Measurements from ENCODE around the gene SCMH1. TPM values are rescaled to one million over a fixed set of nuclear protein-coding genes. Genes with fewer than 3 reads are reported as not detected.

The SCMH1 gene
- total RNA-seq, 1 donor from 2014 or later = 28.0 TPM

DNA sequence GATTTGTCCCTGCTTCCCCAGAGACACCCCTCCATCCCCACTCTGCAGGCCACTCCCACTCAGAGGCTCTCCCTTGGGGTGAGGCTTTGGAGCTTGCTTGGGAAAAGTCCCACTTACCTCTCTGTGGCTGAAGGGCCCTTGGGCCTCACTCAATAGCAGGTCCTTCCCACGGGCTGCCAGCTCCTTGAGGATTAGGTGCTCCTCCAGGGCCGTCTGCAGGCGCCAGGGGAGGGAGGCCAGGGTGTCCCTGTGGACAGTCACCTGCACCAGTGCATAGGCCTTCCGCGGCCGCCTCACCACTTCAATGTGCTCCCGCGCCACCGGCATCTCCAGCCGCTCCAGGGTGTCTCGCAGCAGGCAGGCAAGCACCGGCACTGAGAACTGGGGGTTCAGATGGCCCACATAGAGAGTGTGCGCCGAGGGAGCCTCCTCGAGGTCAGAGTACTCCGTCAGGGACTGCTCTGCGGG, 222.0 kb downstream of the SCMH1 start:
- Mint-ChIP-seq H3K27me3 (no peaks in the 10 kb centered on the region), H3K27ac (no peak overlapping the region), H3K36me3 (ENCODE audit: low read depth) (peaks cover 23% of the 10 kb centered on the region), H3K9me3 (no peaks in the 10 kb centered on the region), H3K4me1 (peaks cover 31% of the 10 kb centered on the region), H3K4me3 (no peak overlapping the region)
- intact Hi-C loops (cut with micrococcal nuclease) = no loop called here
- ATAC-seq (ENCODE audit: low read depth) (no peak), DNase-seq (no peak)
- TF ChIP-seq, protein P1, sequence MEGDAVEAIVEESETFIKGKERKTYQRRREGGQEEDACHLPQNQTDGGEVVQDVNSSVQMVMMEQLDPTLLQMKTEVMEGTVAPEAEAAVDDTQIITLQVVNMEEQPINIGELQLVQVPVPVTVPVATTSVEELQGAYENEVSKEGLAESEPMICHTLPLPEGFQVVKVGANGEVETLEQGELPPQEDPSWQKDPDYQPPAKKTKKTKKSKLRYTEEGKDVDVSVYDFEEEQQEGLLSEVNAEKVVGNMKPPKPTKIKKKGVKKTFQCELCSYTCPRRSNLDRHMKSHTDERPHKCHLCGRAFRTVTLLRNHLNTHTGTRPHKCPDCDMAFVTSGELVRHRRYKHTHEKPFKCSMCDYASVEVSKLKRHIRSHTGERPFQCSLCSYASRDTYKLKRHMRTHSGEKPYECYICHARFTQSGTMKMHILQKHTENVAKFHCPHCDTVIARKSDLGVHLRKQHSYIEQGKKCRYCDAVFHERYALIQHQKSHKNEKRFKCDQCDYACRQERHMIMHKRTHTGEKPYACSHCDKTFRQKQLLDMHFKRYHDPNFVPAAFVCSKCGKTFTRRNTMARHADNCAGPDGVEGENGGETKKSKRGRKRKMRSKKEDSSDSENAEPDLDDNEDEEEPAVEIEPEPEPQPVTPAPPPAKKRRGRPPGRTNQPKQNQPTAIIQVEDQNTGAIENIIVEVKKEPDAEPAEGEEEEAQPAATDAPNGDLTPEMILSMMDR (IDR thresholded peaks at IDR 0.05) = no peak
- POLR2A ChIA-PET = no interaction called here
- CTCF ChIA-PET = no interaction called here

DNA sequence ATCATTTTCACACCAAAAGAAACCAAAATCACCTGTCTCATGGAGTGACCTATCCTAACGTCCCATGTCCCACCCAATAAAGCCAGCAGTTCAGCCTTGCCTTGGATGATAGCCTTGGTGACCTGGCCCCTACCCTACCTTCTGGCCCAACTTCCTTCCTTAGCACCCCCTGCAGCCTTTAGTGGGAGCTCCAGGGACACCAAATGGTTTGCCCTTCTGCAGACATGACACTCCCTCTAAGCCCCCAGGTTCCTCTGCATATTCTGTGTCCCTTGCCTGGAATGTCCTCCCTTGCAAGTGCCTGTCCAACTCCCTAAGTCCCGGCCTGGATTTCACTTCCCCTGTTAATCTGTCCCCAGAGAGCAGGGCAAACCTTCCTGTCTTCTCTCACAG, 222.8 kb downstream of the SCMH1 start:
- Mint-ChIP-seq H3K36me3 (ENCODE audit: low read depth) (peaks cover 18% of the 10 kb centered on the region), H3K27me3 (no peaks in the 10 kb centered on the region), H3K4me3 (no peak overlapping the region), H3K27ac (peak overlapping the region; percentile 35), H3K4me1 (peaks cover 35% of the 10 kb centered on the region), H3K9me3 (no peaks in the 10 kb centered on the region)
- DNase-seq (no peak), ATAC-seq (ENCODE audit: low read depth) (no peak)
- ChIA-PET POLR2A (no interaction called here), CTCF (no interaction called here)
- TF ChIP-seq, protein P1 (IDR thresholded peaks at IDR 0.05) = no peak
- intact Hi-C loops (cut with micrococcal nuclease) = no loop called here

DNA sequence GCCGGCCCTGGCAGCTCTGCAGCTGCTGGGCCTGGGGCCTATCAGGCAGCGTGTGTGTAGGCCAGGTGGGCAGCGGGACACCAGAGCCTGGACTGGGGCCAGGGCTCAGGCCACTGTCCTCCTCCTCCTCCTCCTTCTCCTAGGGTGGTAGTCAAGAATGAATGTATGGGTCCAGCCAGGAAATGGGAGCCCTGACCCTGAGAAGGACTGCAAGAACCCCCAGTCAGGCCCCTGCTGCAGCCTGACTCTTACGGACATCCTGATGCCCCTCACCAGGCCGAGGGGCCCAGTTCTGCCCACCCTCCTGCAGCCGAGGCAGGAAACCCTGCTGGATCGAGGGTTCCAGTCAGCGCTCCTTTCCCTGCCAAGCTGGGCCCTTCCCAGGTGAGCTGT, 224.1 kb downstream of the SCMH1 start:
- TF ChIP-seq, protein P1 (IDR thresholded peaks at IDR 0.05) = no peak
- H3K4me1 Mint-ChIP-seq = peaks cover 40% of the 10 kb centered on the region
- H3K27ac Mint-ChIP-seq = no peak overlapping the region
- H3K4me3 Mint-ChIP-seq = no peak overlapping the region
- DNase-seq (no peak), ATAC-seq (ENCODE audit: low read depth) (no peak)
- no peaks in the 10 kb centered on the region for H3K27me3 Mint-ChIP-seq
- ChIA-PET CTCF (no interaction called here), POLR2A (no interaction called here)
- H3K9me3 Mint-ChIP-seq = no peaks in the 10 kb centered on the region
- peaks cover 21% of the 10 kb centered on the region for H3K36me3 Mint-ChIP-seq (ENCODE audit: low read depth)
- intact Hi-C loops (cut with micrococcal nuclease) = no loop called here

DNA sequence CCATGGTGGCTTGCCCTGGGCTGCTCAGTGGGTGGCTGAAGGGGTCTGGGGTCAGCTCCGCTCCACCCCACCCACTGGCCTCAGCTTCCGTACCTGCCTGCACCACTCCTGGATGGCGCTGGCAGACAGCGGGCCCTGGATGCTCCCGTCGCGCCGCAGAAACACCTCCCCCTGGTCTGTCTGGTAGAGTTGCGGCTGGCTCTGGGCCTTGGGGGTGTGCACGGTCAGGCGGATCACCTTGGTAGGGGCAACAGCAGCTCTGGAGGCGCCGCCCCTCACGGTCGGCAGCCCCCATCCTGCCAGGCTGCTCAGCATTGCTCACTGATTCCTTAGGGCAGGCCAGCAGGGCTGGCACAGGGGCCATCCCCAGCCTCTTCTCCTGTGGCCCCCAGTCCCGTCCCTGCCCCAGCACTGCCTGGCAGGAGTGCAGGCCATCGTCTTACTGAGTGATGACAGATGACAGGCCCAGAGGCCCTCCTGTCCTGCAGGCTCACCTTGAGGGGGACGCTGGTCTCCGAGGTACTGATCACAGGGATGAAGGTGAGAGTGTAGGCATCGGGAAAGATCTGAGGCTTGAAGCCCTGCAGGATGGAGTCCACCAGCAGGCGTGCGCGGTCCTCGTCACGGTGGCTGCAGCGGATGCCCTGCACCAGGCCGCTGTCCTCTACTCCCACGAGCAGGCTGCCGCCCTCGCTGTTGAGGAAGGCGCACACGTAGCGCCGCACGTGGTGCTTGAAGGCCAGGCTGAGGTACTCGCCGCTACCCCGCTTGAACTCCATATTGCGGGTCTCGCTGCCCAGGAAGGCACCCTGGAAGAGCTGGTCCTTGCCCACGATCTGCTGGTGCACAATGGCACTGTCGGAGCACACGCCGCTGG, 224.7 kb downstream of the SCMH1 start:
- peaks cover 25% of the 10 kb centered on the region for H3K36me3 Mint-ChIP-seq (ENCODE audit: low read depth)
- H3K4me3 Mint-ChIP-seq = no peak overlapping the region
- ChIA-PET CTCF (no interaction called here), POLR2A (no interaction called here)
- DNase-seq = no peak
- H3K27ac Mint-ChIP-seq = no peak overlapping the region
- TF ChIP-seq, protein P1 (IDR thresholded peaks at IDR 0.05) = no peak
- no peak for ATAC-seq (ENCODE audit: low read depth)
- intact Hi-C loops (cut with micrococcal nuclease) = no loop called here
- no peaks in the 10 kb centered on the region for H3K9me3 Mint-ChIP-seq
- H3K4me1 Mint-ChIP-seq = peaks cover 40% of the 10 kb centered on the region
- no peaks in the 10 kb centered on the region for H3K27me3 Mint-ChIP-seq

DNA sequence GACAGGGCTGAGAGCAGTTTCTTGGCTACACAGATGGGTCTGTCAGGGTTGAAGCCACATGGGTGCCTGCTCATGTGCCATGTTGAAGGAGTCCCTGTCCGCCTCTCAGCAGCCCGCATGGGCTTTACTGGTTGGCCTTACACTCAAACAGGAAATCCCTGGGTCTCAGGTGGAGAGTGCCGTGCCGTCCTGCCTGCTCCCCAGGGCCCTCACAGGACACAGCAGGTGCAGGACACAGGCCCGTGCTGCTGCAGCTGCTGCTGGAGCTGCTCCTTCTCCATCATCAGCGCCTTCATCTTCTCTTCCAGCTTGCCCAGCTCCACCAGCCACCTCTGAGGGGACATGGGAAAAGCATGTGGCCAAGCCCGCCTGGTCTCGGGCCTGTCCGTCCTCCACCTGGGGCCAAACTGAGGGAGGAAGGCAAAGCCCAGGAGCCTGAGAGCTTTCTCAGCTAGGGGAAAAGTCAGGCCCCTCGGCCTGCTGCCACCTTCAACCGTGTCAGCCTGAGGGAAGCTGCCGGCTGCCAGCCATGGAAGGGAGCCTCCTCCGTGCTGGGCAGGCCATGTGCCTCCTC, 226.1 kb downstream of the SCMH1 start:
- Mint-ChIP-seq H3K27me3 (no peaks in the 10 kb centered on the region), H3K9me3 (no peaks in the 10 kb centered on the region), H3K4me3 (no peak overlapping the region), H3K4me1 (peaks cover 32% of the 10 kb centered on the region), H3K27ac (peak overlapping the region; percentile 18), H3K36me3 (ENCODE audit: low read depth) (peaks cover 37% of the 10 kb centered on the region)
- ATAC-seq (ENCODE audit: low read depth) (peak; percentile 10), DNase-seq (no peak)
- POLR2A ChIA-PET = no interaction called here
- TF ChIP-seq, protein P1 (IDR thresholded peaks at IDR 0.05) = no peak
- CTCF ChIA-PET = no interaction called here
- intact Hi-C loops (cut with micrococcal nuclease) = no loop called here

Measured in activated B cell treated with CpG ODN at 0.5 μM for 24 hours (primary cell).